Measurements from ENCODE around the gene FRK.
"Not testable (repeated sequence)": the region's sequence is repeated elsewhere in the genome, so short reads cannot be mapped to it uniquely, and the experiment has no call there.

Gene FRK

GRCh38 chr6:116073765-116074440 lies 13.2 kb upstream of the FRK start:
- no peak for DNase-seq

DNA sequence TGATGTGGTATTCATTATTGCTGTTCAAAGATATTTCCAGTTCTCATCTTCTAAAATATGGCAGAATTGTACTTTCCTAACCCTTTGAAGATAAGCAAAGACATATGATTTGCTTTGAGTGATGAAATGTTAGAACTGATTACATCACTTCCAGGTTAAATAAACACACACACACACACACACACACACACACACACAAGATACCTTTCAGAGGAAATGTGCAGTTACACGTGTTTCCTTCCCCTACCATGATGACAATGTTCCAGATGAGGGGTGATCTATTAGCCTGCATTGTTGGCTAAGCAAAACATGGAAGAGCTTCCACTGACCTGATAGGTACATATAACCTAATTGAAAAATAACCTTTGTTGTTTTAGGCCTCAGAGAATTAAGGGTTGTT lies 11.7 kb upstream of the FRK start:
- no peak for DNase-seq

DNA sequence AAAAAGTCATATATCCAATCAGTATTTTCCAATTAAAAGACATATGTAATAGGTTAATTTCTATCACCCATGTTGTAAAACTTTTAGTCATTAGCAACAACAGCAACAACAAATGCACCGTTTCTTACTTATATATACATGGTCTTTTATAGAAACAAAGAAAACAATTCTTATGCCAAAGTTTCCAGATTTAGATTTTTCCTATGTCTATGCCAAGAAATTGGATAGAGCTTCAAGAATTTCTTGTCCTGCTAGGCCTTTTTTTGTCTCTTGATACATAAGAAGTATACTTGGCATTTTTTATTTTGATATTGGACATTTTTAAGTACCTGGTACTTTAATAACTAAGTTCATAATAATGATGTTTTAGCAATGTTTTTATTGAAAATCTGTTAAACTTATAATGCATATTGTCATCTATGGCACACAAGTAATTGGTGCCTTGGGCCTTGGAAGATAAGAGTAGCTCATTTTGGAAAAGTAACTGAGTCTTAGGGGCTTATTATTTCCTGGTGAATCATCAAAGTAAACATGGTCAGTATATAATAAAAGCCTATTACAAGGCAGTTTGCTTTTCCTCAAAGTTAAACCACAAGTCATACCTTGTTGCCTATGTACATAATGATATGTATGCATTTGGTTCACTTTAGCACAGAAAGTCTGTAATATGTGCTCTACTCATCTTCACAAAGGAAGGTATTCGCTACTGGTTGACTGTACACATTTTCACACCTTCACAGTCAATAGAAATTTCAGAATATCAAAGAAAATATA lies 10.1 kb upstream of the FRK start:
- DNase-seq = no peak

DNA sequence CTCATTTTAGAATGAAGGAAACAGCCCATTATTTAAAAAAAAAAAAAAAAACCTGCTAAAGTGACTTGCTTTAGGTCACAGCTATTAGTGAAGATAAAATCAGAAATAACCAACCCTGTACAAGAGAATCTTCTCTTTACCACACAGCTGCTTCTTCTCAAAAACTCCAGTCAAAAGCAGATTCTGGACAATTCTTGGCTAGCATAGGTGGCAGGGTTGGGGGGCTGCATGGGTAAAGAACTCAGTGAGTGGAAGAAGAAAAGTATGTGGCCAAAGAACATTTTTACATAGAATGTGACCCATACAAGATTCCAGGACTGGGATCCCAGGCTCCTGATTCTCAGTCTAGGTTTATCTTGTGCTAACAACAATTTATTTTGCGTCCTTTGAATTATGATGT lies 9.4 kb upstream of the FRK start:
- DNase-seq = no peak

GRCh38 chr6:116066789-116067188 lies 6.1 kb upstream of the FRK start:
- no peak for DNase-seq

GRCh38 chr6:116064666-116065065 lies 4.0 kb upstream of the FRK start:
- no peak for DNase-seq

DNA sequence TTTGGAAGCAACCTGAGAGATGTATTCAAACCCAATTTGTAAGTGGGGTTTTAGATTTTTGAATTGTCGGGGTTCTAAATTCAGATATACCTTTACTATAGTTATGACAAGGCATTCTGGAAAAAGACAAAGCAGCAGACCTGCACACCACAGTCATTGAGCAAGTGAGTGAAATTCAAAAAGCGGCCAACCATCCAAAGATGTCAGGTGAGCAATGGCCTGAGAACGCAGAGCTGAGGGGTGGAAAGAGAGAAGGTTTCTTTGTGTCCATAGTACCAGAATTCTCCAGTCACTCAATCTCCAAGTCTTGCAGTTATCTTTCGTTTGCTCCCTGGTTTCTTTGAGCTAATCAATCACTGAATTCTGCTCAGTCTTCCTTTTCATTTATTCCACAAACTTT lies 1.8 kb upstream of the FRK start:
- DNase-seq = no peak

DNA sequence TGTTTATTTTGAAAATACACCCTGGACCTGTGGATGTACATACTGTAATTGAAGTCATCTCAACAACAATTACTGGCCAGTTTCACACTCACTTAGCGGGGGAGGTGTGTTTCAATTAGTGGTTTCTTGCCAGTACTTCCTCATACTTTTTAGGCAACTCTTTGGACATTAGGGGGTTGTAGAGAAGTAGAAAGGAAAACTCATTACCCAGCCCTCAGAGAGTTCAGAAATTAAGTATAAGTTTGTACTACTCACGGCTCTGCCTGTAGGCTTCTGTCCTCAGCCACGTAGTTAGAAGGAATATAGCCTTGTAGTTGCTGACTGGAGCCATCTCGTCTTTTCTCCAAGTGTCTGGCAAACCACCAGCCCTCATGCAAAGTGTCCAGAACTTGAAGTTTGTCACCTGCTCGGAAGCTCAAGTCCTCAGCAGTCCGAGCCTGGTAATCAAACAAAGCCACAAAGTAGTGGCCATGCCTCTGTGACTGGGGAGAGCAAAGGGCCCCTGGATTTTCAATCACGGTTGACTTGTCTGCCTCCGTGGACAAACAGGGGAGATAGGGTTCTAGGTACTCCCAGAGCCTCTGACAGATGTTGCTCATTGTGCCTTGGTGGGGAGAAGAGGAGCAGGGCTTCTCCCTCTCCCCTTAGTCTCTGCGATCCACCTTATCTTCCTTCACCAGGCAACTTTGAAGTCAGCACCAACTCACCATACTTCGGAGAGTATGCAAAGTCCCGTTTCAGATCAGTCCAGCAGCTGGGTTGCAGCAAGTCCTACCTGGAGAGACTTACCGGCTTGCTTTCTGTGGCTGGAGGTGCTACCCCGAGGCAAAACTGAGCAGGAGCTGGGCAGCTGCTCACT lies 749 bp downstream of the FRK start:
- peak; percentile 6 for DNase-seq

- DNase-seq = no peak
Observed at GRCh38 chr6:116057766-116058165, 2.9 kb downstream of the FRK start.

DNA sequence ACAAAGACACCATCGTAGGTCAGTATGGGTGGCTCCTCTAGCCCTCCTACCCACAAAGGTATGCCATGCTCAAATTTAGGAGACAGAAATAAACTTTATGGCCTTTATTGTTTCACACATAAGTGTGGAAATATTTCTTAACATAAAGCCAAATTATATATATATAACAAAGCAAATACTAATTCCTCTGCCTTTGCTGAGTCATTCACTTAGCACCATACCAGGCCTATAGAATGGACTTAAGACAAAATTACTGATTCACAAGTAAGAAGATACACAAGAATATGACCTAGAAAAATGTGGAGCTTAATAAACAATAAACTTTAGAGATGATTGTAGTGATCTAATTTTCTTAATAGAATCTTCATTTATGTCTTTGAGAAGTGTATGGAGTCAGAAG lies 5.2 kb downstream of the FRK start:
- no peak for DNase-seq

DNA sequence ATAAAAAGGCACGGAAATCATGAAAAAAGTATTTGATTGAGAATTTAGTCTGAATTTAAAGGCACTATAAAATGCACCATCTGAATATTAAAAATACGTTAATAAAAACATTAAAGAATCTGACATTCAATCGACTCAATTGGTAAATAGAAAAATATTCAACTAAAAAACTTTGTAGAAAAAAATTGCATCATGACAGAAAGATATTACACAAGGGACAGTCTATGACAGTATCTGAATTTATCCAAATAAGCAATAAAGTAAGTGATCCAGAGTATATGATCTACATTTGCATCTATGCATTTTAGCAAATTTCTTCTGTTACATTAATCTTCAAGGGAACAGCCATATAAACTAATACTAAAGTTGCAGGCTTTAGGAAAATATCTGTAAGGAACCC lies 9.4 kb downstream of the FRK start:
- DNase-seq = no peak

DNA sequence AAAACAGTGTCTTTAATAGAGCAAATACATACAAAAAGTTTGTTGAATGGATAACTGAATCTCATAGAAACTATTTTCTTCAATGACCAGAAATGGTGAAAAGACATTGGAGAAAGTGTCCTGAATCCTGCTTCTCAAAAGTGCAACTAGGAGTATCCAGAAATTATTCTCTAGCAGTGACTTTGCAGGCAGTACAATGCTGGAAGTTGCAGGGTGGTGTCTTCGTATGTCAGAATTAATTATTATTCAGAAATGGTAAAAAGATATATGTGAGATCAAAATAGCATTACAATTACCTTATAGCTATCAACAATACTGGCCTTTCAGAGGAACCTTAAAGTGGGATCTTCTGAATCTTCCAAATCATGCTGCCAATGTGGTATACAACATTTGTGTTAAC lies 10.0 kb downstream of the FRK start:
- no peak for DNase-seq

DNA sequence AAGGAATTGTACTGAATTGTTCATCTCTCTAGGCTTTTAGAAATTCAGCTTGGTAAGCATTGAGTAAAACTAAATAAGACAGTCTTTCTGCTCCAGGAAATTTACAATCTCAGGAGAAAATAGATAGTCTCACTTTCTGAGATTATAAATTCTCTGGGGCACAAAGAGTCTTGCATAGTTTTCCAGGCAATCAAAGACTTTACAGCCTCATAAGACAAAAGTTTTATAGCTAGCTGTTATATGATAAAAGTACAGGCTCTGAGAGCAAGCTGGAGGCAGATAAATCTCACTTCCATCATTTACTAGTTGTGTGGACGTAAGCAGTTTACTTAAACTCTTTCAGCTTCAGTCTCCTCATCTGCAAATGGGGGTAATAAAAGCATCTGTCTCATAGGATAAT lies 11.4 kb downstream of the FRK start:
- no peak for DNase-seq

DNA sequence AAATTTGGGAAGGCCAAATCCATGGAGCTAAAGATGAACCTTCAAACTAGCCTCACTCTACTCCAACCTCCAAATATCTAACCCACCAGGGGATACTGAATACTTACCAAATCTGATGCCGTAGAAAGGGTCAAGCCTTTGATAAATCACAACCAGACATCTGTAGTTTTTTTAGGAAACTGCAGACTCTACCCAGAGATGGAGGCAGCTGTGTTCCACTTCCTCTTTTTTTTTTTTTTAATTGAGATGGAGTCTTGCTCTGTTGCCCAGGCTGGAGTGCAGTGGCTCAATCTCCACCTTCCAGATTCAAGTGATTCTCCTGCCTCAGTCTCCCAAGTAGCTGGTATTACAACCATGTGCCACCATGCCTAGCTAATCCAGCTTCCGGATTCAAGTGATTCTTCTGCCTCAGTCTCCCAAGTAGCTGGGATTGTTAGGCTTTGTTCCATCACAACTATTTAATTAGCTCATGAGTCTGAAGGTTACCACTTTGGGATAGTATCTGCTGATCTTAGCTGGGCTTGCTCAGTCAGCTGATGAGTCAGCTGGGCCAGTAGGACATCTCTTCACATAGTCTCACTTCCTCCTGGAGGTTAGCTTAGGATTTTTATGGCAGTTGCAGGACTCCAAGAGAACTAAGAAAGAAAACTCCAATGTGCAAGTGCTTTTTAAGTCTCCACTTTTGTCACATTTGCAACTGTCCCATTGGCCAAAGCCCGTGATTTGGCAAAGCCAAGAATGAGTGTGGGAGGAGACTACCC lies 13.3 kb downstream of the FRK start:
- no peak for DNase-seq

- DNase-seq = no peak
Observed at GRCh38 chr6:116046737-116047136, 14.0 kb downstream of the FRK start.

DNA sequence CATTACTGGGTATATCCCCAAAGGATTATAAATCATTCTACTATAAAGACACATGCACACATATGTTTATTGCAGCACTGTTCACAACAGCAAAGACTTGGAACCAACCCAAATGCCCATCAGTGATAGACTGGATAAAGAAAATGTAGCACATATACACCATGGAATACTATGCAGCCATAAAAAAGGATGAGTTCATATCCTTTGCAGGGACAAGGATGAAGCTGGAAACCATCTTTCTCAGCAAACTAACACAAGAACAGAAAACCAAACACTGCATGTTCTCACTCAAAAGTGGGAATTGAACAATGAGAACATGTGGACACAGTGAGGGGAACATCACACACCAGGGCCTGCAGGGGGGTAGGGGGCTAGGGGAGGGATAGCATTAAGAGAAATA lies 14.4 kb downstream of the FRK start:
- not testable (repeated sequence) for DNase-seq

DNA sequence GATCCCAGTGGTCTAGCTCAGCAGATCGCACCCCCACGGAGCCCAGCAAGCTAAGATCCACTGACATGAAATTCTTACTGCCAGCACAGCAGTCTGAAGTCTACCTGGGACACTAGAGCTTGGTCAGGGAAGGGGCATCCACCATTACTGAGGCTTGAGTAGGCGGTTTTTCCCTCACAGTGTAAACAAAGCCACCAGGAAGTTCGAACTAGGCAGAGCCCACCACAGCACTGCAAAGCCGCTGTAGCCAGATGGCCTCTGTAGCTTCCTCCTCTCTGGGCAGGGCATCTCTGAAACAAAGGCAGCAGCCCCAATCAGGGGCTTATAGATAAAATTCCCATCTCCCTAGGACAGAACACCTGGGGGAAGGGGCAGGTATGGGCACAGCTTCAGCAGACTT lies 18.8 kb downstream of the FRK start:
- DNase-seq = no peak

GRCh38 chr6:116040993-116041392 lies 19.7 kb downstream of the FRK start:
- DNase-seq = no peak

- DNase-seq = no peak
Observed at GRCh38 chr6:116036885-116037284, 23.8 kb downstream of the FRK start.

DNA sequence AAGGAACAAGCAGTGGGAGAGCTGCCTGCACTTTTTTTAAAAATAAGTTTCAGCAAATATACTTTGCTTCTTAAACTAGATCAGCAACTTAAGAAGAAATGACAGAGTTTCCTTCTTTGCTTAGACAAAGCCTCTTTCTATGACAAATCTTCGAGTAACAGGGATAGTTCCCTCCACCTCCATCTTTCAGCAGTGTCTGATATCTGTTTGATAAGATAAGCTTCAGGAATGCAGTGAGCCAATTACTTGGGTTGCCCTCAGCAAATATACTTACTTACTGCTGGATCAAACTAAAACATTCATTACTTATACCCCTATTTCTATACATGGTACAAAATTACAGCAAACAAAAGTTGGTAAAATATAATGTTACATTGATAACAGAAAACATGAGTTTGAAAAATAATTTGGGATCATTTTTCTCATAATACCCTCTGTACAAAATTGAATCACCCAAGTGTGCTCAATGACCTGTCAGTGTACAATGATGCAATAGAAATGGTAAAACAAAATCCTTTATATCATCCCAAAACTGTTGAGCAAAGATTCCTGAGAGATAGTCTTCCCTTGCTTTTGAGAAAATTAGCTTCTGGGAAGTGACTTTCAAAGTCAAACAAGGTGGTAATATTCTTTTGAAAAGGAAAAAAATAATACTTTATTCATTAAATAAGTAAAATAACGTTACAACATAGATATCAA lies 24.5 kb downstream of the FRK start:
- no peak for DNase-seq

DNA sequence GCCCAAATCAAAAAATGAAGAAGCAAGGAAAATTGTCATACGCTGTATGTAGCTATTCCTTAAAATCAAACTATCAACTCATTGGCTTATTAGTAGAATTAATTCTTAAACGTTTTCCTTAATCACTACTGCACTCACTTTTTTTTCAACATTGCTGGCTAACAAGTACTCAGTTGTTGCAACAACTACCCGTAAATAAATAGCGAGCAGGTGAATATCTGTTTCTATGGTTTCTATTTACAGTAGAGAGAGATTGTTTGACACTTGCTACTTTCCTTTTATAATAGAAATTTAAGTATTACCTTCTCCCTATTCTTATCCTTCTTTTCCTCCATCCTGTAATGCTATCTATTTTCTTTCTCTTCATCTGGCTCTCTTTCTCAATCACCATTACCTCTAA lies 25.1 kb downstream of the FRK start:
- DNase-seq = no peak

DNA sequence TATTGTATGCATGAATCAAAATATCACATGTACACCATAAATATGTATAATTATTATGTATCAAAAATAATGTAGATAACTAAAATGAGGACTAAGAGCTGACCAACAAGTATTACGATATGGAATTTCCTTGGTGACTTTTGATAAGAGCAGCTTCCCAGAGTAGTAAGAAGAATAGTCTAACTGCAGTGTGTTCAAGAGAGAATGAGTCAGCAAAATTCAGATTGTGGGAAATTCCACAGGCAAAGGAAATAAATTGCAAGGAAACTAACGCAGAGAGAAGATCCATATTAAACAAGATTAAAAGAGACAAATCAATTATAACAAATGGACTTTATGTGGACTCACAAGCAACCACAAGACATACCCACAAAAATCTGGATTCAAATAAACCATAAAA lies 26.4 kb downstream of the FRK start:
- DNase-seq = no peak

Measured in DMS79 treated with DMSO at 0.1 percent for 48 hours (cell line).